Hepatocyte (in vitro differentiated cells): Measurements from ENCODE around the gene RBBP8NL.

Experiments
- CTCF ChIP-seq: fragments of 200-600 bp; sonication (generic); IDR thresholded peaks from 2 replicates; pipeline ENCODE4 v1.5.1; 2016; ENCODE audit warnings: antibody characterized with exemption, mild to moderate bottlenecking; ENCODE audit not compliant: poor library complexity
- EZH2 ChIP-seq: fragments of 200-600 bp; sonication (generic); IDR thresholded peaks from 2 replicates; pipeline ENCODE4 v1.6.1; 2016; ENCODE audit warnings: antibody characterized with exemption, mild to moderate bottlenecking, borderline replicate concordance
- EZH2phosphoT487 ChIP-seq: fragments of 200-600 bp; sonication (generic); IDR thresholded peaks from one replicate; pipeline ENCODE4 v1.6.1; 2018; ENCODE audit warnings: antibody characterized with exemption, mild to moderate bottlenecking, low read depth, moderate library complexity; ENCODE audit not compliant: unreplicated experiment, severe bottlenecking

GRCh38 chr20:62392621-62393334 is 34.6 kb downstream of the RBBP8NL start:
- no peak for TF ChIP-seq CTCF
- TF ChIP-seq EZH2, result no peak
- no peak for TF ChIP-seq EZH2phosphoT487
